SIG-M5 treated with dmso at 0.1 percent for 504 hours (cell line): Measurements from ENCODE around the gene MYO7B.

ENCODE experiments used
- DNase-seq: peaks from one replicate; lab custom pipeline; 2025; ENCODE audit not compliant: unreplicated experiment; lab: John Stamatoyannopoulos, UW

The MYO7B gene

GRCh38 chr2:127586136-127586535 lies 50.7 kb downstream of the MYO7B start:
- DNase-seq: no peak

DNA sequence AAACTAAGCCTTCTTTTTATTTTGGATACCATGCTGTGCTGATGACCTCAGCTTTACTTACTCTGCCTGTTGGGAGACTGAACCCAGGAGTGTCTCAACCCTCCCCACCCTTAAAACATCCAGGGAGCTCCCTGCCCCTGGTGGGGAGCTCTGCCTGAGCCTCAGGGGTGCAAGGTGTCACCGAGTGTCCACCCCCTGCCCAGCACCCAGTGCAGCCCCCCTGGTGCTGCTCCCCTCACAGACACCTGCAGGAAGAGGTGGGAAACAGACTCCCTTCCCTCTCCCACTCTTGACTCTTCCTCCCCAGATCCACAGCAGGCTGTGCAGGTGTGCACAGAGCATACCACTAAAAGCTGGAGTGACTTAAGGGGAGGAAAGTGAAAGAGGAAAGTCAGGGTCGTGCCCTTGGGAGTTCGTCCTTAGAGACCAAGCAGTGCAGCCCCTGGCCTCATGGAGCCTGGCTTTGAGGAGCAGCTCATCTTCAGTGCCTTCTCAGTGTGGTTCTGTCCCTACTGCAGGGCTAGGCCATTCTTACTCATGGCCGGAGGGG lies 51.3 kb downstream of the MYO7B start:
- no peak for DNase-seq

DNA sequence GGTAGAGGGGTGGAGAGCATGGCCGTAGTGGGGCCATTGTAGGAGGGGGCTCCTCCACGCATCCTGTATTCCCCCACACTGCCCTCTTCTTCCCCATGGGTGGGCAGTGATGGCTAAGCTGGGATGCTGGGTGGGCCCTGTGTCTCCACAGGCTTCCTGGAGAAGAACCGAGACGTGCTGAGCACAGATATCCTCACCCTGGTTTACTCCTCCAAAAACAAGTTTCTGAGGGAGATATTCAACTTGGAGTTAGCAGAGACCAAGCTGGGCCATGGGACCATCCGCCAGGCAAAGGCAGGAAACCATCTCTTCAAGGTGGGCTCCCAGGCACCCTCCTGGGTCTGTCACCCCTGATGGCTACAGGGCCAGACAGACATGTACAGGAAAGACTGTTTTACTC lies 52.8 kb downstream of the MYO7B start:
- no peak for DNase-seq

DNA sequence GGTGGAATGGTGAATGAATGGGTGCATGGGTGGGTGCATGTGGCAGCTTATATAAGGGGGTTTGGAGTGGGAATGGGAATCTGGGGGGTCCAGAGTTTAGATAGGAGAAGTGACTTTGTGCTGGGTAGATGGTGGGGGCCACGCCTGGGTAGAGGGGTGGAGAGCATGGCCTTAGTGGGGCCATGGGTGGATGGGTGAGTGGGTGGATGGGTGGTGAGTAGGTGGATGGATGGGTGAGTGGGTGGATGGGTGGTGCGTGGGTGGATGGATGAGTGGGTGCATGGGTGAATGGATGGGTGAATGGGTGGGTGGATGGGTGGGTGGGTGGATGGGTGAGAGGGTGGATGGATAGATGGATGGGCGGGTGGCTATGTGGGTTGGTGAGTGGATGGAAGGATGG lies 53.9 kb downstream of the MYO7B start:
- DNase-seq: no peak

DNA sequence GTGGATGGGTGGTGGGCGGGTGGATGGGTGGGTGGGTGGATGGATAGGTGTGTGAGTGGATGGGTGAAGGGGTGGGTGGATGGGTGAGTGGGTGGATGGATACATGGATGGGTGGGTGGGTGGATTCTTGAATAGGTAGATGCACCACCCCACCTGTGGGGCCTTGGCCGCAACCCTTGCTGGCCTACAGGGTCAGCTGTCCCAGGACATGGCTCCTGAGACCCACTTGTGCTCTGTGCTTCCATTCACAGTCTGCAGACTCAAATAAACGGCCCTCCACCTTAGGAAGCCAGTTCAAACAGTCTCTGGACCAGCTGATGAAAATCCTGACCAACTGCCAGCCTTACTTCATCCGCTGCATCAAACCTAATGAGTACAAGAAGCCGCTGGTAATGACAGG lies 54.4 kb downstream of the MYO7B start:
- DNase-seq: no peak

GRCh38 chr2:127590386-127591190 lies 55.1 kb downstream of the MYO7B start:
- DNase-seq: no peak

DNA sequence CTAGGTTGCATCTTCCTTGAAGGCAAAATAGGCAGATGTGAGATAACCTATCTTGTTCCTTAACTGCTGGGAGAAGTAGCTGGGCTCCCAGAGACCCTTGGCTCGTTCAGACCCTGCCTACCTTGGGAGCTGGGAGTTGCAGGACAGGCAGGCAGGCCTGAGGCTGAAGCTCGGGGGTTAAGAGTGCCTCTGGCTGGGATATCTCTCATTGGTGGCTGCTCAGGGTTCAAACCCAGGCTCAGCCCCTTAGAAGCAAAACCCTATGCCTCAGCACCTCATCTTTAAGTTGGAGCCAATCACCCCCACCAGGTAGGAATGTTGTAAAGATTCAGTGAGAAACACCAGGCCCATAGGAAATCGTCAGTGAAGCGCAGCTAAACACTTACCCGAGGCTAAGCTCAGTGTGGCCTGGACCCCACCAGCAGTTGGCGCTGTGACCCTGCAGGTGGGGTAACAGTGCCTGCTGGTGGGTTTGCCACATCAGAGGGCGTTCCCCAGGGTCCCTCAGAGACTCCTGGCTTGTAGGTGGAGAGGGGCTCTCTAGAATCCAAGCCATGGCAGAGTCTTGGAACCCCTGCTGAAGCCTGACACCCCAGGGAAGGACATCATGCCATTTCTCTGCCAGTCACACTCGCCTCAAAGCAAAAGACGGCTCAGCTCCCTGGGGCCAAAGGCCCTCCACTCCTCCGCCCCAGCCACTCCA lies 55.9 kb downstream of the MYO7B start:
- DNase-seq: peak; percentile 42

DNA sequence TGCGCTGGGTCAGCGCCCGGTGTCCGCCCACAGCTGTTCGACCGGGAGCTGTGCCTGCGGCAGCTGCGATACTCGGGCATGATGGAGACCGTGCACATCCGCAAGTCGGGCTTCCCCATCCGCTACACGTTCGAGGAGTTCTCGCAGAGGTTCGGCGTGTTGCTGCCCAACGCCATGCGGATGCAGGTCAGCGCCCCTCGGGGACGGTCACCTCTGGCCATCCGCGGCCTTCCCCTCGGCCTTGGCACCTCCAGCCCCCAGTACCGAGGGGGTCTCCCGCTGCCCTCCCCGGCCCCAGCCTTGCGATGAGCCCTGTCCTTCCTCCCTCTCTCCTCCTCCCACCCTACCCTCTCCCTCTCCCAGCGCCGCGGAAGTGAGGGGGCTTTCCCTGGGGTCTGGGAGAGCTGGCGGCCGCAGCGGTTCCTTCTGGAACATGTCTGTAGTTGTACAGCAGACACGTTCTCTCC lies 57.3 kb downstream of the MYO7B start:
- no peak for DNase-seq

- no peak for DNase-seq
These were observed 58.0 kb downstream of the MYO7B start for GRCh38 chr2:127593228-127594115.

GRCh38 chr2:127594116-127594591 lies 58.7 kb downstream of the MYO7B start:
- DNase-seq: no peak

GRCh38 chr2:127596311-127597045 lies 61.0 kb downstream of the MYO7B start:
- no peak for DNase-seq

DNA sequence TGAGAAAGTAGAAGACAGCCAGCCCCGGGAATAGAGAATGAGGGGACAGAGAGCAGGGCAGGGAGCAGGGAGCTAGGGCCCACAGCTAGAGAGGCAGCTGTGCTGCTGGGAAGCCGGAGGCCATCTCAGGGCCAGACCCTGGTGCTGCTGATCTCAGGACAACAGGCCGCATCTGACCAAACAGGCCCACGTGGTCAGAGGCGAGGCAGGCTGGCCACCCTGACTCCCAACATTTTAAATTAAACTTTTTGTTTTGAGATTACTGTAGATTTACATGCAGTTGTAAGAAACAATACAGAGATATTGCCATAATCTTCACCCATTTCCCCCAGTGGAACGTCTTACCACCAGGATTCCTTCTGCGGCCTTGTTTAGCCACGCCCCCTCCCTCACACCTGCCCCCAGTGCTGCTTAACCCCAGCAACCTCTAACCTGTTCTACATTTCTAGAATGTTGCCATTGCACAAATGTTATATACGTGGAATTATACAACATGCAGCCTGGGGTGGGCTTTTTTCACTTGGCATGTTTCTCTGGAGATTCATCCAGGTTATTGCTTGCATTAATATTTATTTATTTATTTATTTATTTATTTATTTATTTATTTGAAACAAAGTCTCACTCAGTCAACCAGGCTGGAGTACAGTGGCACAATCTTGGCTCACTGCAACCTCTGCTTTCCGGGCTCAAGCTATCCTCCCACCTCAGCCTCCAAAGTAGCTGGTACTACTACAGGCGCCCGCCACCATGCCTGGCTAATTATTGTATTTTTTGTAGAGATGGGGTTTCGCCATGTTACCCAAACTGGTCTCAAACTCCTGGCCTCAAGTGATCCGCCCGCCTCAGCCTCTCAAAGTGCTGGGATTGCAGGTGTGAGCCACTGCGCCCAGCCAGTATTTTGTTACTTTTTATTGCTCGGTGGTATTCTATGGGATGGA lies 61.8 kb downstream of the MYO7B start:
- DNase-seq: no peak

- no peak for DNase-seq
These were observed 62.5 kb downstream of the MYO7B start for GRCh38 chr2:127597984-127598380.

- no peak for DNase-seq
These were observed 63.2 kb downstream of the MYO7B start for GRCh38 chr2:127598711-127599110.

DNA sequence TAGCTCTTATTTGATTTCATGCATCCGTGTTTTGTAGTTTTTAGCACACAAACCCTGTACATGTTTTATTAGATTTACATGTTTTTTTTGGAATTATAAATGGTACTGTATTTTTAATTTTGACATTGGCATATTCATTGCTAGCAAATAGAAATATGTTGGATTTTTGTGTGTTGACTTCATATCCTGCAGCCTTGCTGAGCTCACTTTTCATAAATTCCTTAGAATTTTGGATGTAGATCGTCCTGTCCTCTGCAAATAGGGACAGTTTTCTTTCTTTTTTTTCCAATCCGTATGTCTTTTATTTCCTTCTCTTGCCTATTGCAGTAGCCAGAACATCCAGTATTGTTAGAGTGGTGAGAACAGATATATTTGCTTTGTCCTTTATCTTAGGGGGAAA lies 63.7 kb downstream of the MYO7B start:
- no peak for DNase-seq

- no peak for DNase-seq
These were observed 69.5 kb downstream of the MYO7B start for GRCh38 chr2:127604986-127605385.

DNA sequence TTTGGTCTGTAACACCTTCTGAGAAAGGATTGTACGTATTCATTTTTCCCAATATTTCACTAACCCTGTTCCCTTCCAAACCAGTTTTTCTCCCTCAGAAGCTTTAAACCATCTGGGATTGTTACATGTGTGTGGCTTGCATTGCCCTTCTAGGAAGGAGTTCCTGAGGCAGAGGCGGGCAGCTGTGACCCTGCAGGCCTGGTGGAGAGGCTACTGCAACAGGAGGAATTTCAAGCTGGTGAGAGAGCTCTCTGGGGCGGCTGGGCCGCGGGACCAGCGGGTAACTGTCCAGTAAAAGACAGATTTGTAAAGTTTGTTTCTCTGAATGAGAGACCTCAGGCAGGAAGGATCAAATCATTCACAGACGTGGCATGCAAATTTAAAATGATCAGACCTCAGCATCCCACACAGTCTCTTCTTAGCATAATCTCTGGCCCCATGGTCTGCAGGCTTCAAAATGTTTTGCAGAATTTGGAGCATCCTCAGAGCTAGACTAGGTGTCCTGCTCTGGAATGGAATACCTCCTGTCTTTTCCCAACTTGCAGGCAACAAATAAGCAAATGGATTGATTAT lies 70.3 kb downstream of the MYO7B start:
- DNase-seq: no peak

GRCh38 chr2:127606625-127607398 lies 71.3 kb downstream of the MYO7B start:
- no peak for DNase-seq
